Endodermal cell (in vitro differentiated cells): Measurements from ENCODE around the gene ENG. TPM values are rescaled to one million over a fixed set of nuclear protein-coding genes. Genes with fewer than 3 reads are reported as not detected.

Experiments used
- DNase-seq: peaks from one replicate; pipeline ENCODE4 v3.0.0-alpha.2; 2017
- H3K27ac ChIP-seq: 2 replicates; pipeline ENCODE4 v1.5.1; 2013; ENCODE audit warnings: mild to moderate bottlenecking, low read depth, low read length, moderate library complexity
- H3K27me3 ChIP-seq: 2 replicates; pipeline ENCODE4 v1.6.1; 2013; ENCODE audit warnings: mild to moderate bottlenecking, low read length, moderate library complexity; ENCODE audit not compliant: insufficient read depth, control insufficient read depth, poor library complexity, severe bottlenecking
- H3K36me3 ChIP-seq: 2 replicates; pipeline ENCODE4 v1.7.0; 2013; ENCODE audit warnings: mild to moderate bottlenecking, low read length, moderate library complexity; ENCODE audit not compliant: control insufficient read depth, insufficient read depth
- H3K4me1 ChIP-seq: one replicate; pipeline ENCODE4 v1.7.0; 2013; ENCODE audit warnings: low read length; ENCODE audit not compliant: control insufficient read depth, insufficient read depth
- H3K4me3 ChIP-seq: 2 replicates; pipeline ENCODE4 v1.5.1; 2013; ENCODE audit warnings: mild to moderate bottlenecking, low read length, moderate library complexity
- H3K9ac ChIP-seq: 2 replicates; pipeline ENCODE4 v1.6.1; 2013; ENCODE audit warnings: mild to moderate bottlenecking, low read length, moderate library complexity; ENCODE audit not compliant: poor library complexity, severe bottlenecking; ENCODE audit errors: extremely low read depth
- H3K9me3 ChIP-seq: 2 replicates; pipeline ENCODE4 v1.6.1; 2013; ENCODE audit warnings: mild to moderate bottlenecking, low read length, moderate library complexity; ENCODE audit not compliant: control insufficient read depth
- H3K27ac Mint-ChIP-seq: 2 replicates; pipeline ENCODE4 v1.8.0; 2020; ENCODE audit warnings: mixed read lengths
- H3K27me3 Mint-ChIP-seq: 2 replicates; pipeline ENCODE4 v1.8.0; 2021; ENCODE audit warnings: mild to moderate bottlenecking, mixed read lengths; ENCODE audit not compliant: insufficient read depth
- H3K36me3 Mint-ChIP-seq: 2 replicates; pipeline ENCODE4 v1.8.0; 2020; ENCODE audit warnings: low read depth, mixed read lengths
- H3K4me1 Mint-ChIP-seq: 2 replicates; pipeline ENCODE4 v1.8.0; 2020; ENCODE audit warnings: mixed read lengths
- H3K4me3 Mint-ChIP-seq: 2 replicates; pipeline ENCODE4 v1.8.0; 2020; ENCODE audit warnings: mild to moderate bottlenecking, moderate library complexity, mixed read lengths
- H3K9me3 Mint-ChIP-seq: 2 replicates; pipeline ENCODE4 v1.8.0; 2020; ENCODE audit warnings: mild to moderate bottlenecking, mixed read lengths
- WGBS, 2 experiments: methylation state at CpG; one replicate each; pipeline versions ENCODE4 v1.1.5 to v1.1.7; 2013; ENCODE audit warnings: missing lambda C conversion rate in 2 of 2, mixed read lengths in 1 of 2; ENCODE audit not compliant: insufficient coverage in 1 of 2, insufficient read length in 1 of 2; 5-methylcytosine and 5-hydroxymethylcytosine counted together
- total RNA-seq, 2 donors: library from RNA; stranded (reverse); fragmentation: NEBNext Ultra II Directional in 1 of 2; extraction: Animal tissue kit (Norgen Biotek cat#: 25700) in 1 of 2; gene quantifications; 2 replicates in 1 of 2; 3 replicates in 1 of 2; pipeline ENCODE4 v1.2.1, GENCODE V29; 2021
- TF ChIP-seq, protein P1 (sequence below): fragments of 200-600 bp; sonication (generic); conservative IDR thresholded peaks from 2 replicates; pipeline ENCODE4 v1.5.0; 2021; ENCODE audit warnings: antibody characterized with exemption, mild to moderate bottlenecking

ENG gene
- total RNA-seq, 2 donors from 2014 or later, result 2.2 to 2.4 TPM

DNA sequence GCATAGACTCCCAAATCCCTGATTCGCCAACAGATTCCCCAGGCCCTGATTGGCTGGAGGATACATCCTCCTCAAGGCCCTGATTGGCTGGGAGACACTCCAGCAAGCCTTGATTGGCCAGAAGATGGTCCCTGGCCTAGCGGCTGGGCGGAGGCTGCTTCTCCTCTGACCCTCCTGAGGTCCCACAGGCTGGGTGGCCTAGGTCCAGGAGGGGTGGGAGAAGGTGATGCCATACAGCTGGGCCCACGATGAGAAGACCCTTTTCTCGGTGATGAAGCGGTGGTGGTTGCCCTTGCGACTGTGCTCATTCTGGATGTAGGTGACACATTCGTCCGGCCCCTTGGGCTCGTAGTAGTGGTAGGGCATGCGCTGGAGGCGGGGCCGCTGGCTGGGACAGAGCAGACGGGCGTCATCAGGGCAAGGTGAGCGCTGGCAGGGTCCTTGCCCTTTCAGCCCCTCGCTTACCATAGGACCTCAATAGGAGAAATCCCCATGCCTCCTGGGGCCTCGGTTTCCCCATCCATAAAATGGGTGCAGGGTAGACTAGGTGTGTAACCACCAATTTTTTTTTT is 32.0 kb upstream of the ENG start:
- Mint-ChIP-seq H3K4me3 (no peak overlapping the region), H3K36me3 (peaks cover 42% of the 10 kb centered on the region), H3K27ac (no peak overlapping the region), H3K27me3 (no peaks in the 10 kb centered on the region), H3K9me3 (no peaks in the 10 kb centered on the region), H3K4me1 (peaks cover 2% of the 10 kb centered on the region)
- no peak overlapping the region for H3K9ac ChIP-seq
- TF ChIP-seq, protein P1, sequence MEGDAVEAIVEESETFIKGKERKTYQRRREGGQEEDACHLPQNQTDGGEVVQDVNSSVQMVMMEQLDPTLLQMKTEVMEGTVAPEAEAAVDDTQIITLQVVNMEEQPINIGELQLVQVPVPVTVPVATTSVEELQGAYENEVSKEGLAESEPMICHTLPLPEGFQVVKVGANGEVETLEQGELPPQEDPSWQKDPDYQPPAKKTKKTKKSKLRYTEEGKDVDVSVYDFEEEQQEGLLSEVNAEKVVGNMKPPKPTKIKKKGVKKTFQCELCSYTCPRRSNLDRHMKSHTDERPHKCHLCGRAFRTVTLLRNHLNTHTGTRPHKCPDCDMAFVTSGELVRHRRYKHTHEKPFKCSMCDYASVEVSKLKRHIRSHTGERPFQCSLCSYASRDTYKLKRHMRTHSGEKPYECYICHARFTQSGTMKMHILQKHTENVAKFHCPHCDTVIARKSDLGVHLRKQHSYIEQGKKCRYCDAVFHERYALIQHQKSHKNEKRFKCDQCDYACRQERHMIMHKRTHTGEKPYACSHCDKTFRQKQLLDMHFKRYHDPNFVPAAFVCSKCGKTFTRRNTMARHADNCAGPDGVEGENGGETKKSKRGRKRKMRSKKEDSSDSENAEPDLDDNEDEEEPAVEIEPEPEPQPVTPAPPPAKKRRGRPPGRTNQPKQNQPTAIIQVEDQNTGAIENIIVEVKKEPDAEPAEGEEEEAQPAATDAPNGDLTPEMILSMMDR, result no peak
- no peaks in the 10 kb centered on the region for H3K27me3 ChIP-seq
- peaks cover 32% of the 10 kb centered on the region for H3K36me3 ChIP-seq
- no peak overlapping the region for H3K4me3 ChIP-seq
- H3K4me1 ChIP-seq, result no peaks in the 10 kb centered on the region
- no peaks in the 10 kb centered on the region for H3K9me3 ChIP-seq
- no peak overlapping the region for H3K27ac ChIP-seq
- WGBS, 2 experiments, result 96 to 98% methylated on average over 12 to 18 of the region's 18 CpGs
- DNase-seq, result peak; percentile 75

DNA sequence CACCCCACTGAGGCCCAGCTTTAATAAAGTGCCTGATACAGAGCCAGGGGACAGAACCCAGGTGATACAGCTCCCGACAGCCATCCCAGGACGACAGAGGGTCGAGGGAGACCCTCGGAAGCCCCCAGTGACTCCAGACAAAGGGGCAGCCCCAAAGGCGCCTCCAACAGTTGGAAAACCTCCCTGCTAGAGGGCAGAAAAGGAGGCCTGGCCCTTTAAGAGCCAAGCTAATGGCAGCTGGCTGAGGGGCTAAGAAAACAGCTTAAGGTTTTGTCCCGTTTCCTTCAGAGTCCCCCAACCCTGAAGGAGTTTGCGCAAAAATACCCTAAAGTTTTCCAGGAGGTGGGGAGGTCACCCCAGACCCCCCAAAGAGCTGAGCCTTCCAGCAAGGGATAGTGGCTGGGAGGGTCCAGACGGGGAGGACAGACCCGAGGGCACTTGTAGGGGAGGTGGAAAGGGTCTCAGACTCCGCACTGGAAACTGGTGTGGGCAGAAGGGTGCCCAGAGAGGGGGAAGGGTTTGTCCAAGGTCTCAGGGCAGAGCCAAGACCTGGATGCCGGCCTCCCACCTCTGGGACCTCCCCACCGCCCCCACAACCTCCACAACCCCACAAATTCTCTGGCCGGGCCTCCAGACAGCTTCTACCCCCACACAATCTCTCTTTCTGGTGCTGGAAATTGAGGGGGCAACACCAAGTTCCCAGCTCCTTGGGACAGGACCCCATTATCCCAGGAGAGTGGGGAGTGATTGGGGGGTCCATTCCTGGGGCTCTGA is 31.2 kb upstream of the ENG start:
- no peak overlapping the region for H3K9ac ChIP-seq
- peak overlapping the region; percentile 57 for H3K27ac ChIP-seq
- peak overlapping the region; percentile 30 for H3K27ac Mint-ChIP-seq
- H3K4me1 ChIP-seq, result no peaks in the 10 kb centered on the region
- peaks cover 34% of the 10 kb centered on the region for H3K36me3 Mint-ChIP-seq
- H3K27me3 Mint-ChIP-seq, result no peaks in the 10 kb centered on the region
- peaks cover 2% of the 10 kb centered on the region for H3K4me1 Mint-ChIP-seq
- no peak overlapping the region for H3K4me3 Mint-ChIP-seq
- TF ChIP-seq, protein P1, result no peak
- 79 to 86% methylated on average over 3 to 13 of the region's 13 CpGs for WGBS, 2 experiments
- no peaks in the 10 kb centered on the region for H3K27me3 ChIP-seq
- peaks cover 28% of the 10 kb centered on the region for H3K36me3 ChIP-seq
- H3K9me3 ChIP-seq, result no peaks in the 10 kb centered on the region
- DNase-seq, result peak; percentile 53
- no peak overlapping the region for H3K4me3 ChIP-seq
- H3K9me3 Mint-ChIP-seq, result no peaks in the 10 kb centered on the region

DNA sequence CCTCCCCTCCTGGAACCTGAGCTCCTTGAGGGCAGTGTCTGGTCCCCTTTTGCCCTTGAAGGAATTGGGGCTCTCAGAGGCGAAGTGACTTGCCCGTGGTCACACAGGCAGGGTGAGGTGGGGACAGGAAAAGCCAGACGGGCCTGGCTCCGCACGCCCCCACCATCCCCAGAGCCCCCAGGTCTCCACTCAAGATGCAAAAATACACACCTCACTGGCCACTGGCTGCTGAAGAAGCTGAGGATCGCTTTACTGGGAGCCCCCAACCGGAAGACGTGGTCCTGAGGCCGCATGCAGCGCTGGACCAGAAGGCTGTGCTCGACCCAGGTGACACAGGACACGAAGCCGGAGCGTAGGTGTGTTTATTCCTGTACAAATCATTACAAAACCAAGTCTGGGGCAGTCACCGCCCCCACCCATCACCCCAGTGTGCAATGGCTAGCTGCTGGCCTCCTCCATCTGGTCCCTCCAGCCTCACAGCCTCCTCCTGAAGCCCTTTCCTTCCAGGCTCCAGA is 30.6 kb upstream of the ENG start:
- WGBS, 2 experiments, result 79 to 91% methylated on average over 6 to 15 of the region's 15 CpGs
- Mint-ChIP-seq H3K4me3 (no peak overlapping the region), H3K4me1 (peaks cover 2% of the 10 kb centered on the region), H3K27ac (no peak overlapping the region), H3K36me3 (peaks cover 29% of the 10 kb centered on the region), H3K9me3 (no peaks in the 10 kb centered on the region), H3K27me3 (no peaks in the 10 kb centered on the region)
- H3K4me1 ChIP-seq, result no peaks in the 10 kb centered on the region
- peak overlapping the region; percentile 57 for H3K27ac ChIP-seq
- H3K9me3 ChIP-seq, result no peaks in the 10 kb centered on the region
- TF ChIP-seq, protein P1, result no peak
- peaks cover 21% of the 10 kb centered on the region for H3K36me3 ChIP-seq
- no peaks in the 10 kb centered on the region for H3K27me3 ChIP-seq
- no peak for DNase-seq
- H3K9ac ChIP-seq, result no peak overlapping the region
- no peak overlapping the region for H3K4me3 ChIP-seq
